ENCODE measurements around the gene SNX30.

GRCh38 chr9:112754578-112754977, 4.0 kb downstream of the SNX30 start:
- TF ChIP-seq CTCF (conservative IDR thresholded peaks at IDR 0.05; ENCODE audit: low read length): no peak
- no peak for TF ChIP-seq EZH2phosphoT487 (IDR thresholded peaks at IDR 0.05; ENCODE audit: borderline replicate concordance)
